HG03439 (cell line): ENCODE measurements around the gene USP1.

Experiments
- ATAC-seq: cut with Tn5 transposase; IDR thresholded peaks from one replicate; pipeline ENCODE4 v1.9.1; 2021; ENCODE audit warnings: mild to moderate bottlenecking, moderate library complexity; ENCODE audit not compliant: unreplicated experiment

Gene USP1

GRCh38 chr1:62481681-62482080 lies 44.8 kb downstream of the USP1 start:
- no peak for ATAC-seq

DNA sequence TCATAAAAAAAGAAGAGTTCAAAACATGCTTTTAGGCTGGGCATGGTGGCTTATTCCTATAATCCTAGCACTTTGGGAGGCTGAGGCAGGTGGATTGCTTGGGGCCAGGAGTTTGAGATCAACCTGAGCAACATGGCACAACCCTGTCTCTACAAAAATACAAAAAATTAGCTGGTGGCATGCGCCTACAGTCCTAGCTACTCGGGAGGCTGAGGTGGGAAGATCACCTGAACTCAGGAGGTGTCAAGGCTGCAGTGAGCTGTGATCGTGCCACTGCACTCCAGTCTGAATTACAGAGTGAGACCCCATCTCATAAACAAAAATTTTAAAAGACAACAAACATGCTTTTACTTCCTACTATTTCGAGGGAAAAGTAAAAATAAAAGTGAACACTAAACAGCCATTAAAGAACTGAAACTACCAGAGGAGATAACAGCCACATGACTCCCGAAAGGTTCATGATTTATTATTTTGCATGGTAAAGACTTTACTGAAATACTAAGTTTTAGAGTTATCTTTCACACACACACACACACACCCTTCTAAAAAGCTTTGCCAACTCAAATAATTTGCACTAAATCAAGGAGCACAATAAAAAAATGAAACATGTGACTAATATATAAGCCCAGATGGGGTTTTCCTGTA lies 48.1 kb downstream of the USP1 start:
- no peak for ATAC-seq

DNA sequence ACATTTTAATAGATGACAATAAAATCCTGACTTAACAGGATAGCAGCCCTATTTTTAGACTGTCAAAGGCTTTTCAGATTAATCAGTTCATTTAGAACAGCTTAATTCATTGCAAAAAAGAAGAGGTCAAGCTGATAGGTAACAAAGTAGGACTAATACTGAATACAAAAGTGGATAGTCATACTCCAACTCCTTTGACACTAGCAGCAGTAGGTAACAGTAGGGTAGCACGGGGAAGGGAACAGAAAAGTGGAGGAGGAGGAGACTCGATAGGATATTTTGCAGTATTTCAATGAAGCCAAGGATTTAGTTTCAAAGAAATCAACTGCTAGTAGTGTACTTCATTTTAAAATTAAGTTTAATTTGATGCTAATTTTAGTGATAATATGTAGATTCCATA lies 51.1 kb downstream of the USP1 start:
- ATAC-seq = no peak

GRCh38 chr1:62492521-62492920 lies 55.7 kb downstream of the USP1 start:
- no peak for ATAC-seq

GRCh38 chr1:62493656-62494055 lies 56.8 kb downstream of the USP1 start:
- ATAC-seq = no peak

DNA sequence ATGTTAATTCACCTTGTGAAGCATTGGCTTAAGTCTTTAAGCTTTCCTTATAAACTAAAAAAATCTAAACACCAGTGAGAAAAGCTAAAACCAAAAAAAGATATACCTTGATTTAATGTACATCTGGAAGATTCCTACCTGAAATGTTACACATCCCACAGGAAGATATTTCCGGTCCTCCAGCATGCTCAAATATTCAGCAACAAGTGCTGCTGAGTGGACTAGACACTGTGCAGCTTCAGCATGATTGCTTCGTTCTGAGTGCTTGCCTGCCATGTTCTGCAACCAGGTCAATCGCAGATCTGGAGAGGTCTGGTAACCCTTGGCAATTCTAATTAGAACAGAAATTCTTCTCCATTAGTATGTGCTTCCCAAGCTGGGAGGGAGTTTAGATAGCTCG lies 57.3 kb downstream of the USP1 start:
- no peak for ATAC-seq

GRCh38 chr1:62500210-62500609 lies 63.4 kb downstream of the USP1 start:
- no peak for ATAC-seq
